BLaER1 (cell line): ENCODE results near the gene ELMOD2.
"Not testable (repeated sequence)": the region's sequence is repeated elsewhere in the genome, so short reads cannot be mapped to it uniquely, and the experiment has no call there.

Experiments
- H3K27ac ChIP-seq: shearing (Covaris generic); formaldehyde crosslinking; 2 replicates; pipeline ENCODE4 v1.8.1; 2022
- H3K27me3 ChIP-seq: shearing (Covaris generic); formaldehyde crosslinking; 2 replicates; pipeline ENCODE4 v1.8.1; 2022
- H3K36me3 ChIP-seq: shearing (Covaris generic); formaldehyde crosslinking; 2 replicates; pipeline ENCODE4 v1.8.1; 2022
- H3K4me1 ChIP-seq: shearing (Covaris generic); formaldehyde crosslinking; 2 replicates; pipeline ENCODE4 v1.8.1; 2022
- H3K4me2 ChIP-seq: shearing (Covaris generic); formaldehyde crosslinking; 2 replicates; pipeline ENCODE4 v1.8.1; 2022
- H3K4me3 ChIP-seq: shearing (Covaris generic); formaldehyde crosslinking; 2 replicates; pipeline ENCODE4 v1.8.1; 2022
- H3K9ac ChIP-seq: shearing (Covaris generic); formaldehyde crosslinking; 2 replicates; pipeline ENCODE4 v1.8.1; 2022
- H3K9me3 ChIP-seq: shearing (Covaris generic); formaldehyde crosslinking; 2 replicates; pipeline ENCODE4 v1.8.1; 2022
- H4K20me1 ChIP-seq: shearing (Covaris generic); formaldehyde crosslinking; 2 replicates; pipeline ENCODE4 v1.8.1; 2022
- Cebpa-rat ChIP-seq: shearing (Covaris generic); IDR thresholded peaks from 2 replicates; pipeline ENCODE4 v1.8.1; 2022

The ELMOD2 gene, protein sequence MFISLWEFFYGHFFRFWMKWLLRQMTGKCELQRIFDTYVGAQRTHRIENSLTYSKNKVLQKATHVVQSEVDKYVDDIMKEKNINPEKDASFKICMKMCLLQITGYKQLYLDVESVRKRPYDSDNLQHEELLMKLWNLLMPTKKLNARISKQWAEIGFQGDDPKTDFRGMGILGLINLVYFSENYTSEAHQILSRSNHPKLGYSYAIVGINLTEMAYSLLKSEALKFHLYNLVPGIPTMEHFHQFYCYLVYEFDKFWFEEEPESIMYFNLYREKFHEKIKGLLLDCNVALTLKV

DNA sequence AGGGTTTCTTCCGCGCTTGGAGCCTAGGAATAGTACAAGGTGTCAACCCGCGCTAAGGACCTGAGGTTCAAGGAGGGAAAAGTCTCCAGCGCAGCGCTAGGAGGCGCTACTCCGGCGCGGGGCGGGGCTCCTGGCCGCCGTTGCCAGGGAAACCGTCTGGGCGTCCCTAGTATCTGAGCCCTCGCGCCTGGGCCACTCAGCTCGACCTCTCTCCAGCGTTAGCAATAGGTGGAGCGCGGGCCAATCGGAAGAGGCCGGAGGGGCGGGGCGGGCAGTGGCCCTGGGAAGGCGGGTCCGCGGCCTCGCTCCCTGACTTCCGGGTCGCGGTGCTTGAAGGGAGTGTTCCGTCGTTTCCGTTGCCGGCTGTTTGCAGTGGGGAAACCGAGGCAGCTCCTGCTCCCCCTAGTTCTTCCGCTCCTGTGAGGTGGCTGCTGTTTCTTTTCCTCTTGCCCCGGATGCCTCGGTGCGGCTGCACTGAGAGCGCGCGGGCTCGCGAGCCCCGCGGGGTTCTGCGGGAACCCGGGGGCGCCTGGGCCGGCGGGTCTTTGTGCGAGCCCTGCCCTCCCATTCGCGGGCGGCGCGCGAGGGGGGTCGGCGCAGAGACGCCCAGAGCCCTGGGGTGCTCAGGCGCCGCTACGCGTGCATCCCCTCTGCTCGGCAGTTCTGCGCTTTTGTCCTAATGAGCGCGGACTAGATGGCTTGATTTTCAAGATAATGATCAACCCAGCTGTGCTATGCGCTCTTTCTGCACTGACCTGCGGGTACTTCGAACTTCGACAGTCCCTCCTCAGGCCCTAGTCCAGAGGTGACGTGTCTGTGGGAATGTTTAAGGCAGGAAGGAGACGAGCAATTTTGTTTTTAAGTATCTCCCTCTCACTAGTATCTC is at the start of gene ELMOD2:
TSS of gene ELMOD2 (plus strand) at position 312 of the 886 bp plus-strand sequence. CDS start 1,261 bp downstream, outside the sequence.
- Histone ChIP-seq H4K20me1 (no peaks in the 10 kb centered on the region), H3K36me3 (peaks cover 10% of the 10 kb centered on the region), H3K4me3 (peak within 1 kb of the TSS; percentile 83), H3K27me3 (no peaks in the 10 kb centered on the region), H3K4me1 (peaks cover 13% of the 10 kb centered on the region), H3K9ac (peak within 1 kb of the TSS; percentile 88), H3K4me2 (peak within 1 kb of the TSS; percentile 82), H3K27ac (peak within 1 kb of the TSS; percentile 89), H3K9me3 (peaks cover 5% of the 10 kb centered on the region; the same call in 1 of the 2 replicates)
- TF ChIP-seq Cebpa-rat = no peak

DNA sequence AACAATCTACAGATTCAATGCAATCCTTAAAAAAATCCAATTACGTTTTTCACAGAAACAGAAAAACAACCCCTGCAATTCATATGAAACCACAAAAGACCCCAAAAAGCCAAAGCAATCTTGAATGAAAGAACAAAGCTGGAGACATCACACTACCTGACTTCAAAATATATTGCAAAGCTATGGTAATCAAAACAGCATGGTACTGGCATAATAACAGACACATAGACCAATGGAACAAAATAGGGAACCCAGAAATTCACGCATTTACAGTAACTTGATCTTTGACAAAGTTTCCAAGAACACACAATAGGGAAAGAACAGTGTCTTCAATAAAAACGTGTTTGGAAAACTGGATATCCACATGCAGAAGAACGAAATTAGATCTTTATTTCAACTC is 40.5 kb upstream of the ELMOD2 start:
- no peak for TF ChIP-seq Cebpa-rat
- no peaks in the 10 kb centered on the region for H3K4me1 ChIP-seq
- no peak overlapping the region for H3K27ac ChIP-seq

DNA sequence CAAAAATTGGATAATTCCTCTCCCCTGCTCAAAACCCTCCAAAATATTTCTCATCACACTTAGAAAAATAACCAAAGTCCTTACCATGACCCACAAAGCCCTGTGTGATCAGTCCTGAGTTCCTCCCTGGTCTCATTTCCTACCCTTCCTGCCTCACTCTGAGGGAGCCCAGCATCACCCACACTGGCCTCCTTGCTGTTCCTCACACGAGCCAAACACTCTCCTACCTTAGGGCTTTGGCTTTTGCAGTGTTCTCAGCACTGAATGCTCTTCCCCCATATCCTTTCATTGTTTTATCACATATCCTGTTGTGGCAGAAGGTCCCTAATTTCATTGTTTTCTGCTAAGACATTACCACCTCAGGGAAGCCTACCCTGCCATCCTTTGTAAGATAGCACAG is 38.0 kb upstream of the ELMOD2 start:
- no peak overlapping the region for H3K4me3 ChIP-seq
- no peaks in the 10 kb centered on the region for H4K20me1 ChIP-seq
- H3K27ac ChIP-seq = no peak overlapping the region
- no peaks in the 10 kb centered on the region for H3K4me1 ChIP-seq
- H3K9me3 ChIP-seq = peaks cover 7% of the 10 kb centered on the region; the same call in 1 of the 2 replicates
- no peak overlapping the region for H3K9ac ChIP-seq
- H3K27me3 ChIP-seq = no peaks in the 10 kb centered on the region
- H3K4me2 ChIP-seq = no peak overlapping the region
- no peaks in the 10 kb centered on the region for H3K36me3 ChIP-seq
- TF ChIP-seq Cebpa-rat = no peak

More for the DNA sequence above, 40.5 kb upstream of the ELMOD2 start:
- H3K4me3 ChIP-seq = no peak overlapping the region
- peaks cover 7% of the 10 kb centered on the region; the same call in 1 of the 2 replicates for H3K9me3 ChIP-seq
- no peak overlapping the region for H3K9ac ChIP-seq
- H4K20me1 ChIP-seq = no peaks in the 10 kb centered on the region
- no peaks in the 10 kb centered on the region for H3K36me3 ChIP-seq
- no peak overlapping the region for H3K4me2 ChIP-seq
- no peaks in the 10 kb centered on the region for H3K27me3 ChIP-seq

DNA sequence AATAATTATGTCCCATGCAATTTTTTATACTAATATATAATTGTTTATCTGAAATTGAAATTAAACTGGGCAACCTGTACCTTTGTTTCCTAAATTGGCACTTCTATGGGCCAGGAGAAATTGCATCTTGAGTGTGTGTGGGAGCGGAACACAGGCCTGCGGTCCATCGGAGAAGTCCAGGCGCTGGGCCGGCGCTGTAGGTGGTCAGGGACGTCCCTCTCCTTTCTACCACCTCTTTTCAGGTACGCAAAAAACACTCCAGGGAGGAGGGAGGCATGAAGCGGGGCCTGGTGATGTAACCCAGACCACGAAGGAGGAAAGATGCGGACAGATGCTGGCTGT is 26.6 kb upstream of the ELMOD2 start:
- Histone ChIP-seq H3K9ac (no peak overlapping the region), H3K4me3 (no peak overlapping the region), H3K36me3 (no peaks in the 10 kb centered on the region), H3K27ac (no peak overlapping the region), H3K27me3 (no peaks in the 10 kb centered on the region), H3K9me3 (peaks cover 11% of the 10 kb centered on the region), H3K4me1 (no peaks in the 10 kb centered on the region), H4K20me1 (no peaks in the 10 kb centered on the region), H3K4me2 (no peak overlapping the region)
- TF ChIP-seq Cebpa-rat = no peak

DNA sequence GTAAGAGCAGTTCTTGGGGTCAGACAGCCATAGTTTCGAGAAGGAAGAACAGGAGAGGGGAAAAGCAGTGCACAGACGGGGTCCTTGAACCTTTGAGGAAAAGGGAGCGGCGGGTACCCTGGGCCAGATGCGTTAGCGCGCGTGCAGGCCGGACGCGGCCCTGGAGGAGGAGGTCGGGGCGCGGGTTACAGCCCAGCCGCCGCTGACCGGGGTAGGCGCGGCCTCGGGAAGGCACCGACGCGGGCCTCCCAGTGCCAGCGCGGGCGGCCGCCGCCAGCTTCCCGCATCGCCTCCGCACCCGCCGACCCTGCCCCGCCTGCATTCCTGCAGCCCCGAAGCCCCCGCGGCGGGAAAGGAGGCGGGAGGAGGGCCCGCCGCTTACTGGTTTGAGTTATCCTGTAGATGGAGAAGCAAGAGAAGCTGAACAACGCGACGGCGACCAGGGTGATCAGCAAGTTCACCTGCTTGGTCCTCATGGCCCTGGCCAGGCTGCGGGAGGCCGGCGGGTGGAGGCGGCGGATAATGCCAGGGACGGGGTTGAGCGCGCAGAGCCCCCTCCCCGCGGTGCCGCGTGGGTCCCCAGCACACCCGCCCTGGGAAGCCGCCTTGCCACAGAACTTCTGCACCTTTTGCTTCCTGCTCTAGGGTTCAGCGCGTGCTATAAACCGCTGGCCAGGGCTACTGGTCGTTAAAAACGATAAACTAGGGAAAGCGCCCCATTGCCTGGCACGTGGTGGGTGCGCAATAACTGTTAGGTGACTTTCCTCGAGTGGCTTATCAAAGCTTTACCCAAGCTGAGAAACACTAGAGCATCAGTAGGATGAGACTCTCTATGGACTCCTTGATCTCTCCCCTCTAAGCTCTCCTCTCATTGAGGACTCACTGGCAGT is 26.0 kb upstream of the ELMOD2 start, which contains the start of gene MGAT4D:
TSS of gene MGAT4D (minus strand) at position 547 of the 890 bp plus-strand sequence. CDS start at position 476, 71 bp downstream.
- no peak within 1 kb of the TSS for H3K4me3 ChIP-seq

DNA sequence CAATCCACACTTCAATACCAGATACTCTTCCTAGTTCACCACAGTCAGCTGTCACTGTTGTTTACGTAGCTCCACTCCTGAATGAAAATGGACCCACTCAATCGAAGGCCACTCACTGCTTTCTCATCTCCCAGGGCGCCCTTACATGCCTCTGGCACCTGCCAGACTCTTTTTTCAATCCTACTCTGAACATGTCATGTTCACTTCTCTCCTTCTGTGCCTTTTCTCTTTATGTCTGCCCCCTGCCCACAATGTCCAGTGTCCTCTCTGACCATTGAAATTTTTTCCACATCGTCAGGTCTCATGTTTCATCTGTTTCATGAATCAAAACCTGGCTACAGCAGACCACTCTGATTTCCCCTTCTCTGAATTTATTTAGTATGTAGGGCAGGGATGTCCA is 24.6 kb upstream of the ELMOD2 start:
- no peaks in the 10 kb centered on the region for H3K36me3 ChIP-seq
- H3K9me3 ChIP-seq = peaks cover 11% of the 10 kb centered on the region
- no peak overlapping the region for H3K4me2 ChIP-seq
- H4K20me1 ChIP-seq = no peaks in the 10 kb centered on the region
- H3K27ac ChIP-seq = no peak overlapping the region
- no peak for TF ChIP-seq Cebpa-rat
- H3K4me3 ChIP-seq = no peak overlapping the region
- H3K27me3 ChIP-seq = no peaks in the 10 kb centered on the region
- no peaks in the 10 kb centered on the region for H3K4me1 ChIP-seq
- H3K9ac ChIP-seq = no peak overlapping the region

More for the DNA sequence above, 26.0 kb upstream of the ELMOD2 start, which contains the start of gene MGAT4D:
- H3K4me2 ChIP-seq = no peak within 1 kb of the TSS
- H3K4me1 ChIP-seq = no peaks in the 10 kb centered on the region
- no peaks in the 10 kb centered on the region for H3K36me3 ChIP-seq
- H3K9me3 ChIP-seq = peaks cover 11% of the 10 kb centered on the region
- H4K20me1 ChIP-seq = no peaks in the 10 kb centered on the region
- no peak within 1 kb of the TSS for H3K9ac ChIP-seq
- no peak within 1 kb of the TSS for H3K27ac ChIP-seq
- H3K27me3 ChIP-seq = no peaks in the 10 kb centered on the region
- TF ChIP-seq Cebpa-rat = no peak

DNA sequence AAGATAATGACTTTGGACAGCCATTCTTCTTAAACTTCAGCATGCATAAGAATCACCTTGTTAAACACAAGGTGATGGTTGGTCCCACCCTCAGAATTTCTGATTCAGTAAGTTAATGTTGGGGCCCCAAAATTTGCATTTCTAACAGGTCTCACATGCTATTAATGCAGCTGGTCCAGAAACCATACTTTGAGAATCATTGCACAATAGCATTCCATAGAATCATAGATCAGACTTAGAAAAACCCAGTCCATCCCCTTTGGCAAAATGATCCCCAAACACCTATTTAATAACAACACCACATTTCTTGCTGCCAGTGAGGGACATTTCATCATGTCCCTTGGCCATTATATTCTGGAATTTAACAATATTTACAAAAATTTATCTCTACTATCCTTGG is 19.7 kb upstream of the ELMOD2 start:
- Histone ChIP-seq H3K9me3 (peaks cover 3% of the 10 kb centered on the region; the same call in 1 of the 2 replicates), H3K36me3 (no peaks in the 10 kb centered on the region), H3K4me2 (no peak overlapping the region), H3K4me1 (no peaks in the 10 kb centered on the region), H3K27ac (no peak overlapping the region), H3K27me3 (no peaks in the 10 kb centered on the region), H3K4me3 (no peak overlapping the region), H3K9ac (no peak overlapping the region), H4K20me1 (no peaks in the 10 kb centered on the region)
- TF ChIP-seq Cebpa-rat = no peak

DNA sequence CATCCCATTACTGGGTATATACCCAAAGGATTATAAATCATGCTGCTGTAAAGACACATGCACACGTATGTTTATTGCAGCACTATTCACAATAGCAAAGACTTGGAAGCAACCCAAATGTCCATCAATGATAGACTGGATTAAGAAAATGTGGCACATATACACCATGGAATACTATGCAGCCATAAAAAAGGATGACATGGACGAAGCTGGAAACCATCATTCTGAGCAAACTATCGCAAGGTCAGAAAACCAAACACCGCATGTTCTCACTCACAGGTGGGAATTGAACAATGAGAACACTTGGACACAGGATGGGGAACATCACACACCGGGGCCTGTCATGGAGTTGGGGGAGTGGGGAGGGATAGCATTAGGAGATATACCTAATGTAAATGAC is 10.2 kb upstream of the ELMOD2 start:
- not testable (repeated sequence) for H3K9ac ChIP-seq, H3K4me3 ChIP-seq, H3K4me1 ChIP-seq, H3K27ac ChIP-seq, H3K9me3 ChIP-seq, H3K4me2 ChIP-seq, H3K27me3 ChIP-seq, H3K36me3 ChIP-seq, H4K20me1 ChIP-seq

DNA sequence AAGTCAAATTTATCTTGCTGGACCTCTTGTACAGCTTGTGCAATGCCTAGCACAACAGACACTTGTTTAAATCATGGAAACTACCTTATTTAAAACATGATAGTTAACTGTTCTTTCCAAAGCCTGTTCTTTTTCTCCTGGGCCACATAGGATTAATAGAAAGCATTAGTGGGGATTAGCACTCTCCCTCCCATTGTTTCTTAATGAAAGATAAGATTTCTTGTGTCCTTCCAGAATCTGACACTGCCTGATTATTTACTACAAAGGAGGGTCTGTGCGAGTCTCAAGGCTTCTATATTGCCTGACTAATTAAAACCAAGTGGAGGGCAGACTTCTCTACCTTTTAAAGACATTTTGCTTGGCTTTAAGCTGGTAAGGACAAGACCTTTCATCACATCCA is 8.5 kb upstream of the ELMOD2 start:
- Histone ChIP-seq H3K9me3 (no peaks in the 10 kb centered on the region), H3K4me1 (no peaks in the 10 kb centered on the region), H3K4me2 (no peak overlapping the region), H3K36me3 (no peaks in the 10 kb centered on the region), H3K4me3 (no peak overlapping the region), H3K27me3 (no peaks in the 10 kb centered on the region), H4K20me1 (no peaks in the 10 kb centered on the region), H3K27ac (no peak overlapping the region), H3K9ac (no peak overlapping the region)
- no peak for TF ChIP-seq Cebpa-rat
